NCI-H2081 treated with DMSO at 0.1 percent for 48 hours (cell line): ENCODE data around the gene ANGPTL4.
"Not testable (repeated sequence)": the region's sequence is repeated elsewhere in the genome, so short reads cannot be mapped to it uniquely, and the experiment has no call there.

Experiments
- DNase-seq: peaks from one replicate; lab custom pipeline; 2025; lab: John Stamatoyannopoulos, UW

The ANGPTL4 gene

DNA sequence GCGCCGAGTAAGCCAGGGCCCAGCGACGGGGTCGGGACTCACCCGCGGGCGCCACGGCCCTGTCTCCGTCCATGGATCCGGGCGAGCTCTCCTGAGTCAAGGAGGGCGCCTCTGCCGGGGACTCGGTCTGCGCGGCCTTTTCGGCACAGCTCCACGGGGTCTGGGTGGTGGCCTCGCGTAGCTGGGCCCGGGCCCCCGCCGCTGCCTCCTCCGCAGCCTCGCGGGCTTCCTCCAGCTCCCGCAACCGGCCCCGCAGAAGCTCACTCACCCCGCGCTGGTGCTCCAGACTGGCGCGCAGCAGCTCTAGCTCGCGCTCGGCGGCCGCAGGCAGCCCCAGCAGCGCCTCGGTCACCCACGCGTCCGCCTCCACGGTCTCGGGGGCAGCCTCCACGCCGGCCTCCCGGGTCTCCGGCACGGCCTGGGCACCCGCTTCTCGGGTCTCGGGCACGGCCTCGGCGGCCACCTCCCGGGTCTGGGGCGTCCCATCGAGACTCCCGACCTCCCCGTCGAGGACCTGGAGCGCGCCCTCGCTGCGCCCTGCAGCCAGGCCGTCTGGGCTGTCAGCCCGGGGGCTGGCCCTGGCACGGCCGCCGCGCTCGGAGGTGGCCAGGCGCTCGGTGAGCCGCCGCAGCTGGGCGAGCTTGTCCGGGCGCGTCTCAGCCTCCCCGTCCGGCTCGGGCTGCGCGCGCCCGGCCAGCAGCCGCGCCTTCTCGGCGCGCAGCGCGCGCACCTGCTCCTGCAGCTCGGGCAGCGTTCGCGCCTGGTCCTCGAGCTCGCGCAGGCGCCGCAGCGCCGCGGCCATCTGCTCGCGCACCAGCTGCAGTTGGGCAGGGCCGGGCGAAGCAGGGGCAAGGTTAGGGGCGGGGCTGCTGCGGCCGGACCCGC lies 29.3 kb upstream of the ANGPTL4 start:
- DNase-seq: no peak

DNA sequence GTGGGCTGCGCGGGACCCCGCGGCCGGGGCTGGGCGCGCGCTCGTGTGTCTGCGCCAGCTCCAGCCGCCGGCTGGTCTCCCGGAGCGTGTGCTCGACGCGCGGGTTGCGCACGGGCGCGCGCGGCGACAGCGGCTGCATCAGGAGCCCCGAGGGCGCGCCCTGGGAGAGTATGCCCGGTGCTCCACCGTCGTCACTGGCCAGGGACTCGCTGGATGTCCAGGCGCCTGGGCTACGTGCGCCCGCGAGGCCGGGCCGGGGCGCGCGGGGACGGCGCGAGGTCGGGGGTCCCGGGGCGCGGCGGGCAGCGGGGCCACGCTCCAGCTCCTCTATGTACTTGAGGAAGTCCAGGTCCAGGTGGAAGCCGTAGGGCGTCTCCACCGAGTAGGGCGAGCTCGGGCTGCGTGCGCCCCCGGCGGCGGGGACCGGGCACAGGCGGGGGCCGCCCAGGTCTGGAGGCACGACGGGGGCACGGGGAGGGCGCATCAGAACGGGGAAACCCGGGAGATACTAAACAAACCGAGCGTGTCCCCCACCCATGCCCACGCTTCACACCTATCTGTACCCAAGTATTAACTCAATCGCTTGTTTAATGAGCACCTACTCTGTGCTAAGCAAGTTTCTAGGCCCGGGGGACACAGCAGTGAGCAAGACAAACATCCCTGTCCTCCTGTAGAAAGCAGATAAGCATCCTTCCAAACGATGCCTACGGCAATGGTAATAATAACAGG lies 28.4 kb upstream of the ANGPTL4 start:
- DNase-seq: no peak

GRCh38 chr19:8336072-8336569 lies 27.8 kb upstream of the ANGPTL4 start:
- no peak for DNase-seq

GRCh38 chr19:8336660-8337059 lies 27.3 kb upstream of the ANGPTL4 start:
- no peak for DNase-seq

- no peak for DNase-seq
These were observed 26.2 kb upstream of the ANGPTL4 start for GRCh38 chr19:8337728-8338127.

DNA sequence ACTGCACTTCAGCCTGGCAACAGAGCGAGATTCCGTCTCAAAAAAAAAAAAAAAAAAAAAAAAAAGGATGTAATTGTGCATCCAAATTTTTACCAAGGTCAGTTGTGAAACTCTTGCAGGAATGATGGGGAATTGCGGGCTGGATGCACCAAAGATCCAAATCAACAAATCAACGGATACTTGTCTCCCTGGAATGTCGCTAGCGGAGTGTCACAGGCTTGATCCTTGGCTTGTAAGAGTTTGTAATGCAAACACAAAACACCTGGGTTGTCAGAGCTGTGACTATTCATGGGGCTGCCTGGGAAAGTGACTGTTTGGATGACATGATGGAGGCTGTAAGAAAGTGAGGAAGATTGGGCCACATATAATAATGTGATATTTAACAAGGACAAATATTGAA lies 25.1 kb upstream of the ANGPTL4 start:
- no peak for DNase-seq

DNA sequence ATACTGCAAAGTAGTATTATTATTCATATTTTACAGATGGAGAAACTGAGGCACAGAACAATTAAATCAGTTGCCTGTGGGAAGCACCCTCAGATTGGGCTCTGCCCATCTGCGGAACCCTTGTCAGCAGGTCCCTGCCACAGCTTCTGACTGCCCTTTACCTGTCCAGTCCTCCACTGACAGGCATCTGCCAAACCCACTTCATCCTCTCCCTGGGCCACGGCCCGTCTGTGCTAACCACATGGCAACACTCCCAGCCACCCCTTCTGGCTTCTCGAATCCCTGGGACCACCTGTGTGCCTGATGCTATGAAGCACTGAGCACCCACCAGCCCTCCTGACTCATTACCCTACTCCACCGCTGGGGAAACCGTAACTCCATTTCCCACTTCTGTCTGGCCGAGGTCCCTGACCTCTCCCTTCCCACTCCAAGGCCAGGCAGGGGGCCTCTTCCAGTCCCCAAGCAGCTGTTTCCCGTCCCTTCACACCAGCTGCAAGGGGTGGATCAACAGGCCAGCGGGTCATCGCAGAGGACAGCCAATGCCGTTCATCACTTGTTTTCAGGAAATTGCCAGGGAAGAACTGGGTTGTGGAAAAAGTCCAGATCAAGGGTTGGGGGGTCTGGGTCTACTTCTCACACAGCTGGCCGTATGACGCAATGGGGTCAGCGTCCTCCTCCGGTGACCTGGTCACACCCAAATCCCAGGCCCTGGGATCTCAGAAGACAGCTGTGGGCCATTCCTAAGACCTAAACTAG lies 23.4 kb upstream of the ANGPTL4 start:
- no peak for DNase-seq

- DNase-seq: not testable (repeated sequence)
These were observed 22.5 kb upstream of the ANGPTL4 start for GRCh38 chr19:8341504-8341903.

- DNase-seq: no peak
These were observed 21.7 kb upstream of the ANGPTL4 start for GRCh38 chr19:8342316-8342683.

DNA sequence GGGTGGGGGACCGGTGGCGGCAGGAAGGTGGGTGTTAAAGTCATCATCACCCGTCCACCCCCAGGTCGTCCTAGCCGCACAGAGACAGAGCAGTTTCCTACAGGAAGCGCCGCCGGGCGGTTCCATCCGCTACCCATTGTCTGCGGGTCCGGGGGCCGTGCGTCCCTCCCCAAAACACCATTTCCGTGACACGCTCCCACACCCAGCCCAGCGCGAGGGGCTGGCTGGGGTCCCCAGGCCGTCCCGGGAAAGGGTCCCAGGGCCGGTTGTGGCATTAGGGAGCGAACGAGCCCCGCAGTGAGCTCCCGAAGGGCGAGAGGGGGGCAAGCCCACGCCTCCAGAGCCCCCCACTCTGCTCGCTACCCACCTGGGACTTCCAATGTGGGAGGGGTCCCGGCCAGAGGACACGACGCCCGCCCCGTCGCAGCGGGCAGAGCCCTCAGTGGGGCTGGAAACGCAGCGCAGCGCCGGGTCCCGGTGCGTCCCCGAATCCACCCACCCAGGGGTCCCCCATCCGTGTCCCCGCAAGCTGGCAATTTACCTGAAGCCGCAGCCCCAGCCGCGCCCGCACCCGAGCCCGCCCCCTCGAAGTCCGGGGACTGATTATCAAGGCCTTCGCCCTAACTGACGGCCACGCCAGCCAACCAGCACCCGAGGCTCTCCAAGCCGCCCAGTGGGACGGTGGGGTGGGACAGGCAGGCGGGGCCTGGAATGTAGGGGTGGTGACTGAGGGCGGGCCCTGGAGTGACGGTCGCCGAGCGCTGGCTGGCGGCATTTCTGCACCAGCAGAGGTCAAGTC lies 21.1 kb upstream of the ANGPTL4 start, which contains the start of gene KANK3:
KANK3 (minus strand) TSS at position 579 of the 799 bp plus-strand sequence. CDS start 5,434 bp downstream, outside the sequence.
- peak; percentile 30 for DNase-seq

- no peak for DNase-seq
These were observed 20.5 kb upstream of the ANGPTL4 start for GRCh38 chr19:8343483-8343844.

- DNase-seq: not testable (repeated sequence)
These were observed 14.2 kb upstream of the ANGPTL4 start for GRCh38 chr19:8349629-8350372.

DNA sequence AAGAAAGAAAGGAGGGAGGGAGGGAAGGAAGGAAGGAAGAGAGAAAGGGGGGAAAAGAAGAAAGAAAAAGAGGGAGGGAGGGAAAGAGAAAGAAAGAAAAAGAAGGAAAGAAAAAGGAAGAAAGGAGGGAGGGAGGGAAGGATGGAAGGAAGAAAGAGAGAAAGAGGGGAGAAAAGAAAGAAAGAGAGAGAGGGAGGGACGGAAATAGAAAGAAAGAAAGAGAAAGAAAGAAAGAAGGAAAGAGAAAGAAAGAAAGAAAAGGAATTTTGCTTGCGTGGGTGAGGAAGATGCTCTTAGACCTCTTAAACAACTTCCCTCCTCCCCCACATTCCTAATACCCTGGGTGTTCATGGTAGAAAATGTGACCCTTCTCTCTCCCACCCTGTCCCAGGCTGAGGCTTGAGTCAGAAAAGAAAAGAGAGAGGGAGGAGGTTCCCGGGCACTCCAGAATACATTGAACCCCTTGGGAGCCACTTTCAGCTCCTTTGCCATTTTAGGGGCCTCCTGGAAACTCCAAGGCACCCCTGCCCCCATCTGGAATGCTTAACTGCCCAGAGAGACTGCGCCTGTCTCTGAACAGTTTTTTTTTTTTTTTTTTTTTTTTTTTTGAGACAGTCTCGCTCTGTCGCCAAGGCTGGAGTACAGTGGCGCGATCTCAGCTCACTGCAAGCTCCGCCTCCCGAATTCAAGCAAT lies 11.7 kb upstream of the ANGPTL4 start:
- no peak for DNase-seq

DNA sequence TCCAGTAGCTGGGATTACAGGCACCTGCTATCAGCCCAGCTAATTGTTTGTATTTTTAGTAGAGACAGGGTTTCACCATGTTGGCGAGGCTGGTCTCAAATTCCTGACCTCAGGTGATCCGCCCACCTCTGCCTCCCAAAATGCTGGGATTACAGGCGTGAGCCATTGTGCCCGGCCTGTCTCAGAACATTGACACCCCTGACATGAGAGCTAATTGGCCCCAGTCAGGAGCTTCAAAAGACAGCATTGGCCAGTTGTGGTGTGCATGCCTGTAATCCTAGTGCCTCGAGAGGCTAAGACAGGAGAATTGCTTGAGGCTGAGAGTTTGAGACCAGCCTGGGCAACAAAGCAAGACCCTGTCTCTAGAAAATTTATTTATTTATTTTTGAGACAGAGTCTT lies 11.1 kb upstream of the ANGPTL4 start:
- not testable (repeated sequence) for DNase-seq

GRCh38 chr19:8355631-8356402 lies 8.1 kb upstream of the ANGPTL4 start:
- DNase-seq: no peak

GRCh38 chr19:8357007-8357521 lies 6.9 kb upstream of the ANGPTL4 start:
- DNase-seq: no peak

DNA sequence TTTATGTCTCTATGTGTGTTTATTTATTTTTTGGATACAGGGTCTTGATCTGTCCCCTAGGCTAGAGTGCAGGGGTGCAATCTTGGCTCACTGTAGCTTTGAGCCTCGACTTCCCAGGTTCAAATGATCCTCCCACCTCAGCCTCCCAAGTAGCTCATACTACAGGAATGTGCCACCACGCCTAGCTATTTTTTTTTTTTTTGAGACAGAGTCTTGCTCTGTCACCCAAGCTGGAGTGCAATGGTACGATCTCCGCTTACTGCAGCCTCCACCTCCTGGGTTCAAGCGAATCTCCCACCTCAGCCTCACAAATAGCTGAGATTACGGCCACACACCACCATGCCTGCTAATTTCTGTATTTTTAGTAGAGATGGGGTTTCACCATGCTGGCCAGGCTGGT lies 5.0 kb upstream of the ANGPTL4 start:
- DNase-seq: no peak

DNA sequence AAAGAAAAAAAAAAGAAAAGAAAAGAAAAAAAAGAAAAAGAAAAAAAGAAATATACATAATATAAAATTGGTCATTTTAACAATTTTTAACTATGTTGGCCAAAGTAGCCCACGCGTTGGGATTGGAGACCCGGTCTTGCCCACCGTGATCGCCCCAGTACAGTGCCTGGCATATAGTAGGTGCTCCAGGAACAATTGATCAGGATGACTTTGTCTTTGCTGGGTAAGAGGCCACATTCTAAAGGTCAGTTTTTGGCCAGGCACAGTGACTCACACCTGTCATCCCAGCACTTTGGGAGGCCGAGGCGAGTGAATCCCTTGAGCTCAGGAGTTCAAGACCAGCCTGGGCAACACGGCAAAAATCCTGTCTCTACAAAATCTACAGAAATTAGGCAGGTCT lies 3.8 kb upstream of the ANGPTL4 start:
- DNase-seq: no peak
